Measurements from ENCODE around the gene TUBB4A.

- TF ChIP-seq EZH2phosphoT487 (IDR thresholded peaks at IDR 0.05; ENCODE audit: low read depth) (no peak), CTCF (IDR thresholded peaks at IDR 0.05; ENCODE audit: low read depth, low read length) (no peak)
Measured at GRCh38 chr19:6480848-6481415, 21.2 kb downstream of the TUBB4A start.
